Measurements from ENCODE around the gene KLF5.

The KLF5 gene

DNA sequence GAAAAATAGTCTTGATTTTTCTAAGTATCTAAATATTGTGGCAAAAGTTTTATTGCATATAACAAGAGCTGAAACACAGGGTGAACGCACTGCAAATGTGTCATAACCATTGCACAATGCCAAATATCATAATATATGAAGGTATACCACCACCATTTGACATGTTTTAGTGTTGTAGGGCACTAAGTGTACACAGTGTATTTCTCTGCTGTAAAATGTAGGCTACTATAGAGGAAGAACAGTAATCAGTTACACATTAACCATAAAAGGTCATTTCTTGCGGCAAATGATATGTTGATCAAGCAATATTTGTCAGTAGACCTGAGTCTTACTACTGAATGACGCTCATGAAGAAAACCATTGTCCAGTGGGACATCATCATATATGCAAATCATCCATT is 18.3 kb upstream of the KLF5 start:
- no peaks in the 10 kb centered on the region for H3K4me1 ChIP-seq (ENCODE audit: control insufficient read depth, insufficient read depth, low read length)
- H3K36me3 ChIP-seq (ENCODE audit: control insufficient read depth in 2 of 2, insufficient read depth in 1 of 2, low read length in 2 of 2) = no peaks in the 10 kb centered on the region
- no peak overlapping the region for H3K27ac ChIP-seq (ENCODE audit: extremely low read depth, low read depth, low read length)
- CTCF ChIA-PET = no interaction called here
- no peak overlapping the region for H3K4me3 ChIP-seq (ENCODE audit: low read depth, low read length)
- H3K9me3 ChIP-seq (ENCODE audit: control insufficient read depth, insufficient read depth, low read depth, low read length) = no peaks in the 10 kb centered on the region
- POLR2A ChIA-PET = no interaction called here
- TF ChIP-seq ZBTB7A (tag by site-specific recombination; IDR thresholded peaks at IDR 0.05; ENCODE audit: low read depth) (no peak), ZNF133 (tag by site-specific recombination; IDR thresholded peaks at IDR 0.05) (no peak), ZNF660 (tag by site-specific recombination; IDR thresholded peaks at IDR 0.05) (no peak), ZNF169 (tag by site-specific recombination; IDR thresholded peaks at IDR 0.05) (no peak), FEZF1 (tag by site-specific recombination; IDR thresholded peaks at IDR 0.05) (no peak), ZNF140 (tag by site-specific recombination; IDR thresholded peaks at IDR 0.05) (no peak), ZNF174 (tag by site-specific recombination; IDR thresholded peaks at IDR 0.05) (no peak), ZNF18 (tag by site-specific recombination; IDR thresholded peaks at IDR 0.05) (no peak), ZNF645 (tag by site-specific recombination; IDR thresholded peaks at IDR 0.05) (no peak), ZNF449 (tag by site-specific recombination; IDR thresholded peaks at IDR 0.05) (no peak), ZFP69B (tag by site-specific recombination; IDR thresholded peaks at IDR 0.05) (no peak)
- TF ChIP-seq, protein P1, sequence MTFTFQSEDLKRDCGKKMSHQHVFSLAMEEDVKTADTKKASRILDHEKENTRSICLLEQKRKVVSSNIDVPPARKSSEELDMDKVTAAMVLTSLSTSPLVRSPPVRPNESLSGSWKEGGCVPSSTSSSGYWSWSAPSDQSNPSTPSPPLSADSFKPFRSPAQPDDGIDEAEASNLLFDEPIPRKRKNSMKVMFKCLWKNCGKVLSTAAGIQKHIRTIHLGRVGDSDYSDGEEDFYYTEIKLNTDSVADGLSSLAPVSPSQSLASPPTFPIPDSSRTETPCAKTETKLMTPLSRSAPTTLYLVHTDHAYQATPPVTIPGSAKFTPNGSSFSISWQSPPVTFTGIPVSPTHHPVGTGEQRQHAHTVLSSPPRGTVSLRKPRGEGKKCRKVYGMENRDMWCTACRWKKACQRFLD (tag by site-specific recombination; IDR thresholded peaks at IDR 0.05) = no peak
- TF ChIP-seq, protein P2, sequence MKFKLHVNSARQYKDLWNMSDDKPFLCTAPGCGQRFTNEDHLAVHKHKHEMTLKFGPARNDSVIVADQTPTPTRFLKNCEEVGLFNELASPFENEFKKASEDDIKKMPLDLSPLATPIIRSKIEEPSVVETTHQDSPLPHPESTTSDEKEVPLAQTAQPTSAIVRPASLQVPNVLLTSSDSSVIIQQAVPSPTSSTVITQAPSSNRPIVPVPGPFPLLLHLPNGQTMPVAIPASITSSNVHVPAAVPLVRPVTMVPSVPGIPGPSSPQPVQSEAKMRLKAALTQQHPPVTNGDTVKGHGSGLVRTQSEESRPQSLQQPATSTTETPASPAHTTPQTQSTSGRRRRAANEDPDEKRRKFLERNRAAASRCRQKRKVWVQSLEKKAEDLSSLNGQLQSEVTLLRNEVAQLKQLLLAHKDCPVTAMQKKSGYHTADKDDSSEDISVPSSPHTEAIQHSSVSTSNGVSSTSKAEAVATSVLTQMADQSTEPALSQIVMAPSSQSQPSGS (tag by site-specific recombination; IDR thresholded peaks at IDR 0.05; ENCODE audit: low read depth) = no peak

GRCh38 chr13:73040968-73041596 is 17.7 kb upstream of the KLF5 start:
- ChIA-PET CTCF (no interaction called here), POLR2A (no interaction called here)
- H3K27ac ChIP-seq (ENCODE audit: extremely low read depth, low read depth, low read length) = no peak overlapping the region
- TF ChIP-seq, protein P3, sequence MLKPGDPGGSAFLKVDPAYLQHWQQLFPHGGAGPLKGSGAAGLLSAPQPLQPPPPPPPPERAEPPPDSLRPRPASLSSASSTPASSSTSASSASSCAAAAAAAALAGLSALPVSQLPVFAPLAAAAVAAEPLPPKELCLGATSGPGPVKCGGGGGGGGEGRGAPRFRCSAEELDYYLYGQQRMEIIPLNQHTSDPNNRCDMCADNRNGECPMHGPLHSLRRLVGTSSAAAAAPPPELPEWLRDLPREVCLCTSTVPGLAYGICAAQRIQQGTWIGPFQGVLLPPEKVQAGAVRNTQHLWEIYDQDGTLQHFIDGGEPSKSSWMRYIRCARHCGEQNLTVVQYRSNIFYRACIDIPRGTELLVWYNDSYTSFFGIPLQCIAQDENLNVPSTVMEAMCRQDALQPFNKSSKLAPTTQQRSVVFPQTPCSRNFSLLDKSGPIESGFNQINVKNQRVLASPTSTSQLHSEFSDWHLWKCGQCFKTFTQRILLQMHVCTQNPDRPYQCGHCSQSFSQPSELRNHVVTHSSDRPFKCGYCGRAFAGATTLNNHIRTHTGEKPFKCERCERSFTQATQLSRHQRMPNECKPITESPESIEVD (tag by site-specific recombination; IDR thresholded peaks at IDR 0.05) = peak; percentile 76
- TF ChIP-seq OSR2 (tag by site-specific recombination; IDR thresholded peaks at IDR 0.05) = peak; percentile 42; the same call in 1 of the 2 replicates
- no peak for TF ChIP-seq ZSCAN18 (tag by site-specific recombination; IDR thresholded peaks at IDR 0.05)
- TF ChIP-seq TCF7L2 (IDR thresholded peaks at IDR 0.05; ENCODE audit: borderline replicate concordance, low read depth, low read length) = peak; percentile 46; the same call in 1 of the 2 replicates
- no peak for TF ChIP-seq BCL11A (tag by site-specific recombination; IDR thresholded peaks at IDR 0.05; ENCODE audit: low read depth)
- TF ChIP-seq ZNF362 (tag by site-specific recombination; IDR thresholded peaks at IDR 0.05) = peak; percentile 38; the same call in 1 of the 2 replicates

More at GRCh38 chr13:73040968-73041596, 17.7 kb upstream of the KLF5 start:
- H3K4me1 ChIP-seq (ENCODE audit: control insufficient read depth, insufficient read depth, low read length) = no peaks in the 10 kb centered on the region
- no peak overlapping the region for H3K4me3 ChIP-seq (ENCODE audit: low read depth, low read length)
- no peaks in the 10 kb centered on the region for H3K9me3 ChIP-seq (ENCODE audit: control insufficient read depth, insufficient read depth, low read depth, low read length)
- no peaks in the 10 kb centered on the region for H3K36me3 ChIP-seq (ENCODE audit: control insufficient read depth in 2 of 2, insufficient read depth in 1 of 2, low read length in 2 of 2)
